GM21360 (cell line): ENCODE measurements around the gene INTS3.
"Not testable (repeated sequence)": the region's sequence is repeated elsewhere in the genome, so short reads cannot be mapped to it uniquely, and the experiment has no call there.

Experiments
- ATAC-seq: cut with Tn5 transposase; IDR thresholded peaks from one replicate; pipeline ENCODE4 v1.9.1; 2021; ENCODE audit warnings: mild to moderate bottlenecking, moderate library complexity; ENCODE audit not compliant: unreplicated experiment

The INTS3 gene

DNA sequence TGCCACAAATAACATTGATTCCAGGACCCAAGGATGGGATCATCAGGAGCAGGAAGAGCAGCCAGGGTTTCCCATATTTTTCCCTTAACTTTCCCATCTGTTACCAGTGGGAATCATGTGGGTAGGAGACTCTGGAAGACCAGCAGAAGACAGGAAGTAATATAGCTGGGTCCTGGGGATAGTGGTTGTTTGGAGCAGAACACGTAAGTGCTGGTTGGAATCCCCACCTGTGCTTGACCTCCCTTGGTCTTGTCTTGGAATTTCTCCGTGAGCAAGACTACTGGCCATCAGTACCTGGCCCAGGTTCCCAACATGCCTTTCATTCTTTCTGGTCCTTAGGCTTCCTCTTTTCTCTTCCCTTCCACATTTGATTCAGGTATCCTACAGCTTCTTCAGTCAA is 26.4 kb downstream of the INTS3 start:
- ATAC-seq = no peak

DNA sequence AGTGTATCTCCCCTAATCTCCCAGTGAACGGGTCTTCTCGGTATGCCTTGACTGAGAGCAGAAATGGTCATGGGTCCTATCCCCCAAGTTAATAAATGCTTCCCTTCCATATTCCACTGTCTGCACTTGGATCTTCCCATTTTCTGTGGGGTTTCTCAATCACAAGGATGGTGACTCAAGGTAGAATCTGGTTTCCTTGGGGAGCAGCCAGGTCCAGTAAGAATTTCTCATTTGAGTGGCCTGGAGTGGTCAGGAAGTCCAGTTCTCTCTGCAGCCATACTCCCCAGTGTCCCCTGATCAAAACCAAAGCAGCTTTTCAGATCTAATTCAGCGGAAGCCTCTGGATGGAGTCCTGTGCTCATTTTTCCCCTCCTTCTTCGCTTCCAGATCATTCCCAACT is 32.6 kb downstream of the INTS3 start:
- ATAC-seq = no peak

- no peak for ATAC-seq
These were observed 35.7 kb downstream of the INTS3 start for GRCh38 chr1:153763365-153764225.

GRCh38 chr1:153764310-153764709 is 36.5 kb downstream of the INTS3 start:
- no peak for ATAC-seq

DNA sequence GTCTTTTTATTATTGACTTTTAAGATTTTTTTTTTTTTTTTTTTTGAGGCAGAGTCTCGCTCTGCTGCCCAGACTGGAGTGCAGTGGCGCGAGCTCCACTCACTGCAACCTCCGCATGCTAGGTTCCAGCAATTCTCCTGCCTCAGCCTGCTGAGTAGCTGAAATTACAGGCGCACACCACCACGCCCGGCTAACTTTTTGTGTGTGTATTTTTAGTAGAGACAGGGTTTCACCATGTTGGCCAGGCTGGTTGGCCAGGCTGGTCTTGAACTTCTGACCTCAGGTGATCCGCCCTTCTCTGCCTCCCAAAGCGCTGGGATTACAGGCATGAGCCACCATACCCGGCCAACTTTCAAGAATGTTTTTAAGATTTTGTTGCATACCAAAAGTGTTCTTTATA is 38.8 kb downstream of the INTS3 start:
- not testable (repeated sequence) for ATAC-seq

DNA sequence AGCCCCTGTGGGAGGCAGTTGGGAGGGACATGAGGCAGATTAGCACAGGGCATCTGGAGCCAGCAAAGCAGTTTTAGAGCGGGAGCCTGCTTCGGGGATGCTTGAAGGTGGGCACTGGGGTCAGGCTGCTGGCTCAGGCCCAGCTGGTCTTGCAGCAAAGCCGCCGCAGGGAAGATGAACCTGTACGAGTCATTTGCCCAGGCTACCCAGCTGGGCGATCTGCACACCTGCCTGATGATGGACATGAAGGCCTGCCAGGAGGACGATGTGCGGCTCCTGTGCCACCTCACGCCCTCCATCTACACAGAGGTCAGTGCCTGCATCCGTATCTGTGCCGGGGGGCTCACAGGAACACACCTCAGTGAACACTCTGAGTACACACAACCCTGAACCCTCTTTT is 39.7 kb downstream of the INTS3 start:
- ATAC-seq = no peak

GRCh38 chr1:153768316-153769181 is 40.7 kb downstream of the INTS3 start:
- ATAC-seq = no peak

- ATAC-seq = no peak
These were observed 41.4 kb downstream of the INTS3 start for GRCh38 chr1:153769221-153769620.

- no peak for ATAC-seq
These were observed 42.9 kb downstream of the INTS3 start for GRCh38 chr1:153770797-153771196.

- no peak for ATAC-seq
These were observed 43.4 kb downstream of the INTS3 start for GRCh38 chr1:153771261-153771660.

DNA sequence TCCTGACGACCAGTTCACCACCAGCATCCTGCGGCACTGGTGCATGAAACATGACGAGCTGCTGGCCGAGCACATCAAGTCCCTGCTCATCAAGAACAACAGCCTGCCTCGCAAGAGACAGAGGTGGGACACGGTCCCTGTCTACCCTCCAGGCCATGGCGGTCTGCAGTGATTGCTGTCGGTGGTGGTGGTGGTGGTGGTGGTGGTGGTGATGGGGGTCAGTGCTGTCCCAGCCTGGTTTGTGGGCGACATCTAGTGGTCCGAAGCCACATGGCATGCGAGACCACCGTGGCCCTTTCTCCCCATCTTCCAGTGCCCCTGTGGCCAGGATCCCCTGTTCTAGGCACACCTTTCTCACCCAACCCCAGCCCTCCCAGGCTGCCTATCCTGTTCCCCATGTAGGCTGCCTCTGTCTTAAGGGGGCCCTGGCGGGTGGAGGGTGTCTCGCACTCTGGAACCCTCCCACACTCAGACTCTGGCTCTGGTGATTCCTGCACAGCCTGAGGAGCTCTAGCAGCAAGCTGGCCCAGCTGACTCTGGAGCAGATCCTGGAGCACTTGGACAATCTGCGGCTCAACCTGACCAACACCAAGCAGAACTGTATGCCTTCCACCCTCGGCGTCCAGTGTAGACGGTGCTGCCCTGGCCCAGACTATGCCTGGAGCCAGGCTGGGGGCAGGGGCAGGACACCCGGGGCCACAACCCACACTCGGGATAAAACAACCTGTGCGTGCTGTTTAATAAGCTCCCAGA is 44.2 kb downstream of the INTS3 start:
- no peak for ATAC-seq

DNA sequence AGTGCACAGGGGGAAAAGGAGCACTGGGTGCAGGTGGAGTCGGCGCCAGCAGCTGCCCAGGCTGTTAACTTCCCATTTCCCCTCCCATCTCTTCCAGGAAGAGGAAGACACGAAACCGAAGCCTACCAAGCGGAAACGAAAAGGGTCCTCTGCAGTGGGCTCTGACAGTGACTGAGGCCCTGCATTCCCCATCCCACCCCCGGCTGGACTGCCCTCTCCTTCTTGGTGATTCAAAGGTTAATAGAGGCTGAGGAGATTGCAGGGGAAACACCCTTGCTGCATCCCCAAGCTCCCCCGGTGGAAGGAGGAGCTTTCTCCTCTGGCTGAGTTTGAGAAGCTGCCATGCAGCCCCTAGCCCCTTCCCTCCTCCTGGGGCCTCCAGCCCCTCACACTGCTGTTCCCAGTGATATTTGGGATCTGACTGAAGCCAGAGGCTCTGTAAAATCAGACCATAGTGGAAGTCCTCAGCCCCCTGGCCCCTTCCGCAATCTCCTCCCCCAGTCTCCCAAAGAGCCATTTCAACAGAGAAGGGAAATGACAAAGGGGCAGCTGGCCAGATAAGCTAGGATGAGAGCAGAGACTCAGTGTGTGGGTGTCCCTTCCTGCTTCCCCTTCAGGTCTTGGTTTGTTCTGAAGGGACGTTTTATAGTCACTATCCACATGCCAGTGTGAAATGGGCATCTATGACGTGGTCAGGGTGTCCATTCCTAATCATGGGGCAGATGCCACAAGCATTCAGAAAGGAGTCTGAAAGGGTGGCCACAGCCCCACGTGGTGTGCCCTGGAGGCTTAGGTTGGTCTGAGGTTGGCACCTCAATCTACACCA is 45.5 kb downstream of the INTS3 start:
- ATAC-seq = no peak

GRCh38 chr1:153774026-153774595 is 46.3 kb downstream of the INTS3 start:
- no peak for ATAC-seq

DNA sequence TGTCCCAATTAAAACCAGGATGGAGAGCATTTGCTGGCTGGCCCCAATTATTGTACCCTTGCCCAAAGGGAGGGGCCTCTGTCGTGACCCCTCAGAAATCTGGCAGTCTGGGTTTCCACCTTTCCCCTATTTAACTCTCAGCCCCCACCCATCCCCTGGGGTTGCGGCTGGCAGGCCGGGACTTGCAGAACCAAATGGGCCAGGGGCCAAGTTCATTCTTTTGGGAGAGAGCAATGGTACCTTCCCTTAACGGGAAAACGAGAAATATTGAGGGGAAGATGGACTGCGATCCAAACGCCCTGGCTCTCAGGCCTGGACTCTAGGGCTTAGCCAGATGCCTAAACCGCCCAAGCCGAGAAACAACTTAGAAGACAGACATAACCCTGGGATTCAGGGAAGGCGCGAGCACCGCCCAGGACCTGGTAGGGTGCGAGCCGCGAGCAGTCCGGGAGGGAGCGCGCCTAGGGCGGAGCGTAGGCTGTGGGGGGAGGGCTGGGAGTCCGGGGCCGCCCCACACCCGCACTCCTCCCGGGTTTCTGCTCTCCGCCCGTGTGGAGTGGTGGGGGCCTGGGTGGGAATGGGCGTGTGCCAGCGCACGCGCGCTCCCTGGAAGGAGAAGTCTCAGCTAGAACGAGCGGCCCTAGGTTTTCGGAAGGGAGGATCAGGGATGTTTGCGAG is 47.1 kb downstream of the INTS3 start, which contains the start of gene SLC27A3:
Gene SLC27A3 (plus strand): TSS at position 628 of the 678 bp plus-strand sequence. CDS start 91 bp downstream, outside the sequence.
- ATAC-seq = no peak

DNA sequence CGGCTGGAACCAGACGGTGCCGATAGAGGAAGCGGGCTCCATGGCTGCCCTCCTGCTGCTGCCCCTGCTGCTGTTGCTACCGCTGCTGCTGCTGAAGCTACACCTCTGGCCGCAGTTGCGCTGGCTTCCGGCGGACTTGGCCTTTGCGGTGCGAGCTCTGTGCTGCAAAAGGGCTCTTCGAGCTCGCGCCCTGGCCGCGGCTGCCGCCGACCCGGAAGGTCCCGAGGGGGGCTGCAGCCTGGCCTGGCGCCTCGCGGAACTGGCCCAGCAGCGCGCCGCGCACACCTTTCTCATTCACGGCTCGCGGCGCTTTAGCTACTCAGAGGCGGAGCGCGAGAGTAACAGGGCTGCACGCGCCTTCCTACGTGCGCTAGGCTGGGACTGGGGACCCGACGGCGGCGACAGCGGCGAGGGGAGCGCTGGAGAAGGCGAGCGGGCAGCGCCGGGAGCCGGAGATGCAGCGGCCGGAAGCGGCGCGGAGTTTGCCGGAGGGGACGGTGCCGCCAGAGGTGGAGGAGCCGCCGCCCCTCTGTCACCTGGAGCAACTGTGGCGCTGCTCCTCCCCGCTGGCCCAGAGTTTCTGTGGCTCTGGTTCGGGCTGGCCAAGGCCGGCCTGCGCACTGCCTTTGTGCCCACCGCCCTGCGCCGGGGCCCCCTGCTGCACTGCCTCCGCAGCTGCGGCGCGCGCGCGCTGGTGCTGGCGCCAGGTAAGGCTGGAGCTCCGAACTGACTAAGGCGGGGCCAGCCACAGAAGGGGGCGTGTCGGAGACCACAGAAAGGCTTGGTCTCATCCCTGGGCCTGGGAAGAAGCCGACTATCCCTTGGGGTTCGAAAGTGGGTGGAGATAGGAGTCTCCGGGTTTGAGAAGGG is 47.8 kb downstream of the INTS3 start:
- no peak for ATAC-seq

- no peak for ATAC-seq
These were observed 48.5 kb downstream of the INTS3 start for GRCh38 chr1:153776352-153776751.

GRCh38 chr1:153776845-153777370 is 49.1 kb downstream of the INTS3 start:
- no peak for ATAC-seq

- ATAC-seq = no peak
These were observed 49.8 kb downstream of the INTS3 start for GRCh38 chr1:153777648-153778047.
